Measurements from ENCODE around the gene PRPH. TPM values are rescaled to one million over a fixed set of nuclear protein-coding genes. Genes with fewer than 3 reads are reported as not detected.

Gene PRPH
- total and polyA plus RNA-seq, 2 of the 13 experiments (the other 11 are each of a cell fraction or from before 2014, with no cell fraction given): 0.12 TPM; not detected in 1

- TF ChIP-seq ELF1 (CRISPR knock-in tag; IDR thresholded peaks at IDR 0.05): peak; percentile 83
- 0 out of 2 replicates have a peak, but pooled peaks have one; percentile 21 for TF ChIP-seq ZNF639 (CRISPR knock-in tag; conservative IDR thresholded peaks at IDR 0.05)
- peak; percentile 19; the same call in 1 of the 2 replicates for TF ChIP-seq HDAC1 (CRISPR knock-in tag; IDR thresholded peaks at IDR 0.05)
- TF ChIP-seq MXD1 (CRISPR knock-in tag; IDR thresholded peaks at IDR 0.05): peak; percentile 92
- TF ChIP-seq KAT8 (CRISPR knock-in tag; IDR thresholded peaks at IDR 0.05): peak; percentile 33
- TF ChIP-seq ZNF160 (CRISPR knock-in tag; IDR thresholded peaks at IDR 0.05): peak; percentile 90
- no peak for TF ChIP-seq NPAS2 (CRISPR knock-in tag; IDR thresholded peaks at IDR 0.05; ENCODE audit: borderline replicate concordance)
- TF ChIP-seq, protein P1, sequence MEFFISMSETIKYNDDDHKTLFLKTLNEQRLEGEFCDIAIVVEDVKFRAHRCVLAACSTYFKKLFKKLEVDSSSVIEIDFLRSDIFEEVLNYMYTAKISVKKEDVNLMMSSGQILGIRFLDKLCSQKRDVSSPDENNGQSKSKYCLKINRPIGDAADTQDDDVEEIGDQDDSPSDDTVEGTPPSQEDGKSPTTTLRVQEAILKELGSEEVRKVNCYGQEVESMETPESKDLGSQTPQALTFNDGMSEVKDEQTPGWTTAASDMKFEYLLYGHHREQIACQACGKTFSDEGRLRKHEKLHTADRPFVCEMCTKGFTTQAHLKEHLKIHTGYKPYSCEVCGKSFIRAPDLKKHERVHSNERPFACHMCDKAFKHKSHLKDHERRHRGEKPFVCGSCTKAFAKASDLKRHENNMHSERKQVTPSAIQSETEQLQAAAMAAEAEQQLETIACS (CRISPR knock-in tag; IDR thresholded peaks at IDR 0.05): peak; percentile 39
- peak; percentile 90 for TF ChIP-seq SRSF1 (optimal IDR thresholded peaks at IDR 0.05; ENCODE audit: low read depth, low read length)
- TF ChIP-seq, protein P2, sequence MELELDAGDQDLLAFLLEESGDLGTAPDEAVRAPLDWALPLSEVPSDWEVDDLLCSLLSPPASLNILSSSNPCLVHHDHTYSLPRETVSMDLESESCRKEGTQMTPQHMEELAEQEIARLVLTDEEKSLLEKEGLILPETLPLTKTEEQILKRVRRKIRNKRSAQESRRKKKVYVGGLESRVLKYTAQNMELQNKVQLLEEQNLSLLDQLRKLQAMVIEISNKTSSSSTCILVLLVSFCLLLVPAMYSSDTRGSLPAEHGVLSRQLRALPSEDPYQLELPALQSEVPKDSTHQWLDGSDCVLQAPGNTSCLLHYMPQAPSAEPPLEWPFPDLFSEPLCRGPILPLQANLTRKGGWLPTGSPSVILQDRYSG (CRISPR knock-in tag; IDR thresholded peaks at IDR 0.05): peak; percentile 75; the same call in 1 of the 2 replicates
- TF ChIP-seq ZFX (CRISPR knock-in tag; IDR thresholded peaks at IDR 0.05; ENCODE audit: low read depth): peak; percentile 85
- 0 out of 2 replicates have a peak, but pooled peaks have one; percentile 11 for TF ChIP-seq RXRB (CRISPR knock-in tag; IDR thresholded peaks at IDR 0.05; ENCODE audit: borderline replicate concordance)
- TF ChIP-seq RXRA (CRISPR knock-in tag; IDR thresholded peaks at IDR 0.05): peak; percentile 15; the same call in 1 of the 2 replicates
- TF ChIP-seq ESRRA (CRISPR knock-in tag; IDR thresholded peaks at IDR 0.05; ENCODE audit: low read depth): no peak
- TF ChIP-seq ZBTB3 (CRISPR knock-in tag; IDR thresholded peaks at IDR 0.05; ENCODE audit: borderline replicate concordance, low read depth): no peak
- TF ChIP-seq IKZF4 (CRISPR knock-in tag; IDR thresholded peaks at IDR 0.05; ENCODE audit: borderline replicate concordance, low read depth, not compliant biosample characterization): no peak
- peak; percentile 73; the same call in 1 of the 2 replicates for TF ChIP-seq ZNF709 (CRISPR knock-in tag; IDR thresholded peaks at IDR 0.05)
- no peak for TF ChIP-seq SRSF4 (IDR thresholded peaks at IDR 0.05; ENCODE audit: low read depth, low read length, poor library complexity, severe bottlenecking)
- TF ChIP-seq MBD4 (IDR thresholded peaks at IDR 0.05; ENCODE audit: borderline replicate concordance, low read length): no peak
- TF ChIP-seq, protein P3, sequence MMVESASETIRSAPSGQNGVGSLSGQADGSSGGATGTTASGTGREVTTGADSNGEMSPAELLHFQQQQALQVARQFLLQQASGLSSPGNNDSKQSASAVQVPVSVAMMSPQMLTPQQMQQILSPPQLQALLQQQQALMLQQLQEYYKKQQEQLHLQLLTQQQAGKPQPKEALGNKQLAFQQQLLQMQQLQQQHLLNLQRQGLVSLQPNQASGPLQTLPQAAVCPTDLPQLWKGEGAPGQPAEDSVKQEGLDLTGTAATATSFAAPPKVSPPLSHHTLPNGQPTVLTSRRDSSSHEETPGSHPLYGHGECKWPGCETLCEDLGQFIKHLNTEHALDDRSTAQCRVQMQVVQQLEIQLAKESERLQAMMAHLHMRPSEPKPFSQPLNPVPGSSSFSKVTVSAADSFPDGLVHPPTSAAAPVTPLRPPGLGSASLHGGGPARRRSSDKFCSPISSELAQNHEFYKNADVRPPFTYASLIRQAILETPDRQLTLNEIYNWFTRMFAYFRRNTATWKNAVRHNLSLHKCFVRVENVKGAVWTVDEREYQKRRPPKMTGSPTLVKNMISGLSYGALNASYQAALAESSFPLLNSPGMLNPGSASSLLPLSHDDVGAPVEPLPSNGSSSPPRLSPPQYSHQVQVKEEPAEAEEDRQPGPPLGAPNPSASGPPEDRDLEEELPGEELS (CRISPR knock-in tag; IDR thresholded peaks at IDR 0.05): no peak
- TF ChIP-seq CAMTA2 (CRISPR knock-in tag; IDR thresholded peaks at IDR 0.05; ENCODE audit: borderline replicate concordance): peak; percentile 26; the same call in 1 of the 2 replicates
- TF ChIP-seq ZNF207 (IDR thresholded peaks at IDR 0.05; ENCODE audit: borderline replicate concordance): no peak
These were observed 29.8 kb upstream of the PRPH start, which contains the start of gene TUBA1C (continued) for GRCh38 chr12:49264873-49265792.

All from HepG2 (cell line).